Effector memory CD4-positive, alpha-beta T cell (primary cell): ENCODE data around the gene ADH1B.
"Not testable (repeated sequence)": the region's sequence is repeated elsewhere in the genome, so short reads cannot be mapped to it uniquely, and the experiment has no call there.

Experiments
- DNase-seq, 3 donors: peaks; one replicate each; pipeline ENCODE4 v3.0.0-alpha.2; 2020
- H3K27ac ChIP-seq: 2 replicates; pipeline ENCODE4 v1.7.0; 2013; ENCODE audit warnings: mild to moderate bottlenecking, low read length, moderate library complexity; ENCODE audit not compliant: insufficient read depth, poor library complexity, severe bottlenecking
- H3K27me3 ChIP-seq: replicated peaks from 2 replicates; pipeline ENCODE4 v1.7.0; 2013; ENCODE audit warnings: mild to moderate bottlenecking, low read length; ENCODE audit not compliant: insufficient read depth, control insufficient read depth, poor library complexity, severe bottlenecking
- H3K36me3 ChIP-seq: 2 replicates; pipeline ENCODE4 v1.7.0; 2013; ENCODE audit warnings: mild to moderate bottlenecking, low read length, moderate library complexity; ENCODE audit not compliant: control insufficient read depth, insufficient read depth
- H3K4me1 ChIP-seq: 2 replicates; pipeline ENCODE4 v1.7.0; 2013; ENCODE audit warnings: low read length, mild to moderate bottlenecking; ENCODE audit not compliant: control insufficient read depth, insufficient read depth, poor library complexity, severe bottlenecking
- H3K4me3 ChIP-seq: 2 replicates; pipeline ENCODE4 v1.7.0; 2013; ENCODE audit warnings: low read length, low read depth, mild to moderate bottlenecking; ENCODE audit not compliant: insufficient read depth, poor library complexity, severe bottlenecking
- H3K9me3 ChIP-seq: 2 replicates; pipeline ENCODE4 v1.7.0; 2013; ENCODE audit warnings: mild to moderate bottlenecking, low read length, moderate library complexity; ENCODE audit not compliant: control insufficient read depth

Gene ADH1B

GRCh38 chr4:99324979-99325378 is 3.8 kb upstream of the ADH1B start:
- H3K27ac ChIP-seq = no peak overlapping the region
- no peak for DNase-seq
- no peaks in the 10 kb centered on the region for H3K27me3 ChIP-seq
- H3K4me3 ChIP-seq = no peak overlapping the region
- H3K4me1 ChIP-seq = no peaks in the 10 kb centered on the region
- no peaks in the 10 kb centered on the region for H3K9me3 ChIP-seq
- H3K36me3 ChIP-seq = no peaks in the 10 kb centered on the region

- no peaks in the 10 kb centered on the region for H3K9me3 ChIP-seq
- no peaks in the 10 kb centered on the region for H3K4me1 ChIP-seq
- H3K27me3 ChIP-seq = no peaks in the 10 kb centered on the region
- no peak overlapping the region for H3K27ac ChIP-seq
- no peak for DNase-seq
- H3K36me3 ChIP-seq = no peaks in the 10 kb centered on the region
- H3K4me3 ChIP-seq = no peak overlapping the region
These were observed 3.2 kb upstream of the ADH1B start for GRCh38 chr4:99324361-99324760.

- Histone ChIP-seq H3K36me3 (no peaks in the 10 kb centered on the region), H3K4me3 (no peak overlapping the region), H3K27me3 (no peaks in the 10 kb centered on the region), H3K9me3 (no peaks in the 10 kb centered on the region), H3K4me1 (no peaks in the 10 kb centered on the region), H3K27ac (no peak overlapping the region)
- DNase-seq = no peak
These were observed 2.6 kb upstream of the ADH1B start for GRCh38 chr4:99323756-99324155.

GRCh38 chr4:99317811-99318210 is 3.4 kb downstream of the ADH1B start:
- H3K27me3 ChIP-seq, H3K4me1 ChIP-seq, H3K9me3 ChIP-seq, H3K36me3 ChIP-seq, DNase-seq, H3K4me3 ChIP-seq, H3K27ac ChIP-seq: not testable (repeated sequence)

- Histone ChIP-seq H3K27me3 (no peaks in the 10 kb centered on the region), H3K4me1 (no peaks in the 10 kb centered on the region), H3K9me3 (no peaks in the 10 kb centered on the region), H3K27ac (no peak overlapping the region), H3K4me3 (no peak overlapping the region), H3K36me3 (no peaks in the 10 kb centered on the region)
- DNase-seq = no peak
These were observed 3.8 kb downstream of the ADH1B start for GRCh38 chr4:99317354-99317753.

- DNase-seq = no peak
- Histone ChIP-seq H3K4me1 (no peaks in the 10 kb centered on the region), H3K36me3 (no peaks in the 10 kb centered on the region), H3K27ac (no peak overlapping the region), H3K4me3 (no peak overlapping the region), H3K9me3 (no peaks in the 10 kb centered on the region), H3K27me3 (no peaks in the 10 kb centered on the region)
These were observed 5.4 kb downstream of the ADH1B start for GRCh38 chr4:99315839-99316238.

- DNase-seq = no peak
- Histone ChIP-seq H3K4me1 (no peaks in the 10 kb centered on the region), H3K27me3 (no peaks in the 10 kb centered on the region), H3K4me3 (no peak overlapping the region), H3K9me3 (no peaks in the 10 kb centered on the region), H3K36me3 (no peaks in the 10 kb centered on the region), H3K27ac (no peak overlapping the region)
These were observed 7.0 kb downstream of the ADH1B start for GRCh38 chr4:99314211-99314610.

- no peaks in the 10 kb centered on the region for H3K4me1 ChIP-seq
- H3K36me3 ChIP-seq = no peaks in the 10 kb centered on the region
- no peak overlapping the region for H3K4me3 ChIP-seq
- no peak for DNase-seq
- no peak overlapping the region for H3K27ac ChIP-seq
- no peaks in the 10 kb centered on the region for H3K9me3 ChIP-seq
- no peaks in the 10 kb centered on the region for H3K27me3 ChIP-seq
These were observed 10.8 kb downstream of the ADH1B start for GRCh38 chr4:99310389-99310788.

GRCh38 chr4:99305638-99306400 is 15.4 kb downstream of the ADH1B start:
- no peaks in the 10 kb centered on the region for H3K36me3 ChIP-seq
- H3K4me3 ChIP-seq = no peak overlapping the region
- no peaks in the 10 kb centered on the region for H3K9me3 ChIP-seq
- no peak for DNase-seq
- H3K27ac ChIP-seq = no peak overlapping the region
- no peaks in the 10 kb centered on the region for H3K4me1 ChIP-seq
- H3K27me3 ChIP-seq = no peaks in the 10 kb centered on the region

- no peaks in the 10 kb centered on the region for H3K4me1 ChIP-seq
- no peak for DNase-seq
- no peak overlapping the region for H3K27ac ChIP-seq
These were observed 19.6 kb downstream of the ADH1B start for GRCh38 chr4:99301376-99302164.

More at GRCh38 chr4:99301376-99302164, 19.6 kb downstream of the ADH1B start:
- Histone ChIP-seq H3K36me3 (no peaks in the 10 kb centered on the region), H3K9me3 (no peaks in the 10 kb centered on the region), H3K4me3 (no peak overlapping the region), H3K27me3 (no peaks in the 10 kb centered on the region)
